Measurements from ENCODE around the gene ADAM33.

DNA sequence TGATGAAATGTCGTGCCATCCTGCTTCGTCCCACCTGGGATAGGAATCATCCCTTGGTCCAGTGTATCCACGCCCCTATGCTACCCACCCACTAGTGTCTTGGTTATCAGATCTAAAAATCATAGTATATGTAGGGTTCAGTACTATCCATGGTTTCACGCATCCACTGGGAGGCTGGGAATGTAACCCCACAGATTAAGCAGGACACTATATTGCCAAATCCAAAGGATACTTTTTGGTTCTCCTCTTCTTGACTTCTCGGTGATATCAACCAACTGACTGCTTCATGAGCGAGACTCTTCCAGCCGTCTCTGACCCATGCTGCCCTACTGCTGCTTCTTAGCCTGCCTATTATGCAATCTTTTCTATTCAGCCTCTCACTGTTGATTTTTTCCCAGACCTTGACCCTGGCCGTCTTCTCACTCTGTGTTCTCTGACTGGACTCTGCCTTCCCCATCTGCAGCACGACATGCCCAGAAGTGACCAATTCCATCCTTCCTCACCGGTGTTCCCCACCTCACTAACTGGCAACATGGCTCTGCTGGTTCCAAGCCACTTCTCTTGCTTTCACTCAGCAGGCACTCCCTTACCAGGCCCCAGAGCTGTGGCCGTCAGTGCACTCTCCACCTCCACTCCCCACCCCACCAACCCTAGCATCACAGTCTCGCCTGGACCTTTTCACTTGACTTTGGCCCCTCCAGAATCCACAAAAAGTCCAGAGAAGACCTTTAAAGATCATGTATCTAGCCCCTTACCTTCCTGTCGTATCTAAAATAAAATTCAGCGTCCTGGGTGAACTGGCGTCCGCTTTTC is 53.1 kb downstream of the ADAM33 start:
- TF ChIP-seq, protein P1, sequence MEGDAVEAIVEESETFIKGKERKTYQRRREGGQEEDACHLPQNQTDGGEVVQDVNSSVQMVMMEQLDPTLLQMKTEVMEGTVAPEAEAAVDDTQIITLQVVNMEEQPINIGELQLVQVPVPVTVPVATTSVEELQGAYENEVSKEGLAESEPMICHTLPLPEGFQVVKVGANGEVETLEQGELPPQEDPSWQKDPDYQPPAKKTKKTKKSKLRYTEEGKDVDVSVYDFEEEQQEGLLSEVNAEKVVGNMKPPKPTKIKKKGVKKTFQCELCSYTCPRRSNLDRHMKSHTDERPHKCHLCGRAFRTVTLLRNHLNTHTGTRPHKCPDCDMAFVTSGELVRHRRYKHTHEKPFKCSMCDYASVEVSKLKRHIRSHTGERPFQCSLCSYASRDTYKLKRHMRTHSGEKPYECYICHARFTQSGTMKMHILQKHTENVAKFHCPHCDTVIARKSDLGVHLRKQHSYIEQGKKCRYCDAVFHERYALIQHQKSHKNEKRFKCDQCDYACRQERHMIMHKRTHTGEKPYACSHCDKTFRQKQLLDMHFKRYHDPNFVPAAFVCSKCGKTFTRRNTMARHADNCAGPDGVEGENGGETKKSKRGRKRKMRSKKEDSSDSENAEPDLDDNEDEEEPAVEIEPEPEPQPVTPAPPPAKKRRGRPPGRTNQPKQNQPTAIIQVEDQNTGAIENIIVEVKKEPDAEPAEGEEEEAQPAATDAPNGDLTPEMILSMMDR (IDR thresholded peaks at IDR 0.05): no peak
- TF ChIP-seq POLR2A (IDR thresholded peaks at IDR 0.05): no peak
- TF ChIP-seq EP300 (IDR thresholded peaks at IDR 0.05): no peak
- TF ChIP-seq POLR2AphosphoS5 (IDR thresholded peaks at IDR 0.05): no peak

All from upper lobe of left lung (tissue), 4 donors.